Endothelial cell of umbilical vein (primary cell): ENCODE data around the gene COL28A1. TPM values are rescaled to one million over a fixed set of nuclear protein-coding genes. Genes with fewer than 3 reads are reported as not detected.

ENCODE experiments used
- BruUV-seq: library from RNA; stranded (reverse); fragments of 400-500 nt; replicated peaks from 2 replicates; lab custom pipeline; 2021; lab: Mats Ljungman, UMichigan
- CTCF ChIA-PET: fragments of 300-600, 350-600 bp; sonication (Branson Sonifier 250); formaldehyde crosslinking; loops from one replicate; lab custom pipeline; 2021; ENCODE audit warnings: antibody characterized with exemption, inconsistent platforms; lab: Charles Lee
- POLR2A ChIA-PET: fragments of 300-600, 350-600 bp; sonication (Branson Sonifier 250); formaldehyde crosslinking; loops from one replicate; lab custom pipeline; 2021; ENCODE audit warnings: antibody characterized with exemption, inconsistent platforms; lab: Charles Lee
- DNase-seq: peaks from one replicate; pipeline ENCODE4 v3.0.0-alpha.2; 2011; ENCODE audit warnings: low read depth, low spot score
- FAIRE-seq: peaks from 2 replicates; lab custom pipeline; 2011; peaks lifted over from hg19 to GRCh38; lab: Jason Lieb, UNC
- H2AFZ ChIP-seq: 2 replicates; pipeline ENCODE4 v1.6.0; 2012; ENCODE audit warnings: low read depth, low read length, control low read depth, inconsistent platforms
- H3K27ac ChIP-seq: 2 replicates; pipeline ENCODE4 v1.5.1; 2011; ENCODE audit warnings: low read depth, mild to moderate bottlenecking, control low read depth, low read length, moderate library complexity; ENCODE audit not compliant: insufficient read depth
- H3K27me3 ChIP-seq, 2 experiments: 2 replicates each; pipeline versions ENCODE4 v1.6.0 to v1.6.1; 2011; ENCODE audit warnings: low read length in 2 of 2, mixed read lengths in 1 of 2; ENCODE audit not compliant: control insufficient read depth in 2 of 2, insufficient read depth in 2 of 2
- H3K36me3 ChIP-seq, 2 experiments: 2 replicates in 1 of 2; 3 replicates in 1 of 2; pipeline ENCODE4 v1.5.1; 2011; ENCODE audit warnings: low read length in 2 of 2, mild to moderate bottlenecking in 1 of 2, moderate library complexity in 1 of 2; ENCODE audit not compliant: control insufficient read depth in 2 of 2, insufficient read depth in 2 of 2; ENCODE audit errors: extremely low read depth in 1 of 2
- H3K4me1 ChIP-seq: 3 replicates; pipeline ENCODE4 v1.5.1; 2011; ENCODE audit warnings: mild to moderate bottlenecking, low read length; ENCODE audit not compliant: control insufficient read depth, insufficient read depth; ENCODE audit errors: extremely low read depth
- H3K4me2 ChIP-seq: 2 replicates; pipeline ENCODE4 v1.6.1; 2011; ENCODE audit warnings: low read length, control low read depth, mixed read lengths; ENCODE audit not compliant: insufficient read depth
- H3K4me3 ChIP-seq, 3 experiments: fragments of 200-600 bp in 1 of 3; sonication (generic), shearing (Covaris generic) in 1 of 3; replicated peaks in 1 of 3; 2 replicates each; pipeline ENCODE4 v1.5.1; 2011 to 2016; ENCODE audit warnings: control low read depth in 3 of 3, low read length in 3 of 3, mild to moderate bottlenecking in 2 of 3, inconsistent platforms in 1 of 3, low read depth in 1 of 3, moderate library complexity in 1 of 3; ENCODE audit not compliant: insufficient read depth in 1 of 3
- H3K79me2 ChIP-seq: 2 replicates; pipeline ENCODE4 v1.6.0; 2012; ENCODE audit warnings: low read length, inconsistent platforms; ENCODE audit not compliant: control insufficient read depth, insufficient read depth
- H3K9ac ChIP-seq: replicated peaks from 2 replicates; pipeline ENCODE3; 2011; ENCODE audit warnings: low read length, control low read depth; ENCODE audit not compliant: insufficient read depth; ENCODE audit errors: extremely low read depth
- H3K9me1 ChIP-seq: replicated peaks from 3 replicates; pipeline ENCODE4 v1.6.0; 2011; ENCODE audit warnings: mild to moderate bottlenecking, low read length; ENCODE audit not compliant: control insufficient read depth, insufficient read depth; ENCODE audit errors: extremely low read depth
- H3K9me3 ChIP-seq: replicated peaks from 2 replicates; pipeline ENCODE4 v1.5.1; 2012; ENCODE audit warnings: low read length, inconsistent platforms; ENCODE audit not compliant: control insufficient read depth, insufficient read depth
- H4K20me1 ChIP-seq: replicated peaks from 2 replicates; pipeline ENCODE3; 2011; ENCODE audit warnings: mild to moderate bottlenecking, low read length; ENCODE audit not compliant: control insufficient read depth, insufficient read depth; ENCODE audit errors: extremely low read depth
- CTCF ChIP-seq, 2 donors: IDR thresholded peaks; 1 replicate in 1 of 2; 2 replicates in 1 of 2; pipeline ENCODE4 v1.5.1; 2011; ENCODE audit warnings: low read length in 2 of 2, mild to moderate bottlenecking in 2 of 2, moderate library complexity in 2 of 2, control low read depth in 1 of 2, inconsistent platforms in 1 of 2, low read depth in 1 of 2; ENCODE audit not compliant: insufficient read depth in 1 of 2; ENCODE audit errors: extremely low read depth in 1 of 2
- EZH2 ChIP-seq: IDR thresholded peaks from 2 replicates; pipeline ENCODE4 v1.6.1; 2012; ENCODE audit warnings: borderline replicate concordance, low read depth, mild to moderate bottlenecking, moderate library complexity, low read length, inconsistent platforms; ENCODE audit not compliant: severe bottlenecking
- FOS ChIP-seq: IDR thresholded peaks from 2 replicates; pipeline ENCODE4 v1.6.1; 2011; ENCODE audit warnings: mild to moderate bottlenecking, low read length, moderate library complexity, borderline replicate concordance; ENCODE audit not compliant: insufficient read depth
- GATA2 ChIP-seq: IDR thresholded peaks from 2 replicates; pipeline ENCODE4 v1.7.0; 2011; ENCODE audit warnings: low read depth, mild to moderate bottlenecking, moderate library complexity, mixed read lengths, low read length; ENCODE audit not compliant: insufficient read length, insufficient read depth
- JUN ChIP-seq: IDR thresholded peaks from 2 replicates; pipeline ENCODE4 v1.6.1; 2011; ENCODE audit warnings: borderline replicate concordance, low read depth; ENCODE audit not compliant: insufficient read length, insufficient read depth
- MAX ChIP-seq: IDR thresholded peaks from 2 replicates; pipeline ENCODE4 v1.6.1; 2011; ENCODE audit not compliant: insufficient read depth, insufficient read length
- MYC ChIP-seq: IDR thresholded peaks from one replicate; pipeline ENCODE4 v1.6.1; 2011; ENCODE audit warnings: mild to moderate bottlenecking, low read depth, low read length
- POLR2A ChIP-seq: IDR thresholded peaks from 2 replicates; pipeline ENCODE4 v1.6.1; 2012; ENCODE audit warnings: low read depth, mild to moderate bottlenecking, control low read depth, low read length
- POLR2AphosphoS5 ChIP-seq: IDR thresholded peaks from 2 replicates; pipeline ENCODE4 v1.6.1; 2012; ENCODE audit warnings: low read depth, mild to moderate bottlenecking, control low read depth, low read length, moderate library complexity; ENCODE audit not compliant: insufficient read depth
- dilution Hi-C: fragments of 300-500 bp; cut with MboI; formaldehyde crosslinking; loops from one replicate; pipeline ENCODE4 v1.15.0; 2019; ENCODE audit warnings: low sequenced_read_pairs; ENCODE audit not compliant: extremely low pct_ligation_motif_present
- intact Hi-C: fragments of 100-400 bp; cut with micrococcal nuclease; formaldehyde crosslinking; loops from one replicate; pipeline ENCODE4 v1.10.0; 2022
- polyA plus RNA-seq, 4 experiments: library from polyadenylated mRNA; depleted of rRNA in 3 of 4; stranded (reverse) in 3 of 4; unstranded in 1 of 4; fragments of >200 nt; gene quantifications; 2 replicates each; pipeline versions ENCODE4 v1.2.1 to v1.2.3, GENCODE V29; 2011 to 2012; ENCODE audit warnings: missing spikeins in 1 of 4
- total RNA-seq: library from RNA; stranded (reverse); gene quantifications from 2 replicates; pipeline ENCODE4 v1.2.3, GENCODE V29; 2021

The COL28A1 gene
- total and polyA plus RNA-seq, 2 donors (not counting 3 experiments of a cell fraction or from before 2014, with no cell fraction given): not detected

DNA sequence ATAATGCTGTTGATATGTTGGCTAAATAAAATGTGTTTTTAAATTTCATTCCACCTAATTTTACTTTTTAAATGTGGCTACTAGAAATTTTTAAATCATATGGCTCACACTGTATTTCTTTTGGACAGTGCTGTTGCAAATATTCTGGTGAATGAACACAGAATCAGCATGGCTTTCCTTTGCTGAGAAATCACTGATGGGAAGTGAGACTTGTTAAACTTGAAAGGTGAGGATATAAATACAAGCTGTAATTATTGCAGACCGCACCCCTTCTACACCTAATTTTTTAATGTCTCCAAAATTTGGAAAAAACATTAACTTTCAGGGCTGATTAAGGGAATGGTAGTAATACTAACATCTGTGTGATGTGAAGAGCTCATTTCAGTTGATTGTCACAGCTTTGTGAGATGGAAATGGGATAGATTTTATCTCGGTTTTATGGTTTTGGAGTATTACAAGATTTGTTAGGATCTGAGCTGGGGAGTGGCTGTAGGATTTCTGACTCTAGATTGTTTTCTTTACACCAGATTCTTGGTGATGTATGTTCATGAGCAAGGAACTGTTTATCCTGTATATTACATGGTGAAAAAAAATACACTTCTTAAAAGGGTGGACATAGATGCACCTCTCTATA lies 32.3 kb upstream of the COL28A1 start:
- Histone ChIP-seq H3K9me1 (no peaks in the 10 kb centered on the region), H3K4me3 (peak overlapping the region in 2 of 3 experiments; percentile 86 to 95), H2AFZ (no peak overlapping the region), H4K20me1 (no peaks in the 10 kb centered on the region), H3K36me3 (no peaks in the 10 kb centered on the region), H3K4me1 (peaks cover 10% of the 10 kb centered on the region), H3K4me2 (peak overlapping the region; percentile 90), H3K9me3 (no peaks in the 10 kb centered on the region), H3K27ac (no peak overlapping the region), H3K79me2 (peaks cover 40% of the 10 kb centered on the region), H3K9ac (peak overlapping the region; percentile 80), H3K27me3 (no peaks in the 10 kb centered on the region)
- TF ChIP-seq MAX: no peak
- TF ChIP-seq MYC: no peak
- TF ChIP-seq EZH2: no peak
- TF ChIP-seq POLR2AphosphoS5: no peak
- TF ChIP-seq JUN: no peak
- TF ChIP-seq GATA2: no peak
- TF ChIP-seq POLR2A: no peak
- TF ChIP-seq CTCF (IDR thresholded peaks at IDR 0.05; ENCODE audit: extremely low read depth in 1 of 2, insufficient read depth in 1 of 2, low read depth in 1 of 2, low read length in 2 of 2): no peak
- TF ChIP-seq FOS: no peak
- DNase-seq: no peak
- no peak for FAIRE-seq
- no TSS peak for BruUV-seq
- intact Hi-C loops (loop anchor here (1.0 kb wide), 3 partner anchors 72 to 400 kb away; partner anchors contain the start of genes C1GALT1, GLCCI1 and UMAD1), dilution Hi-C loops (no loop called here)
- CTCF ChIA-PET: no interaction called here
- POLR2A ChIA-PET: no interaction called here
